Adrenal gland (tissue), 5 donors: ENCODE results near the gene AMZ1.

Source experiments
- POLR2A ChIP-seq, 2 donors: fragments of 450-650 bp; IDR thresholded peaks; one replicate each; pipeline ENCODE4 v1.6.1; 2017; ENCODE audit warnings: antibody characterized with exemption in 2 of 2, mild to moderate bottlenecking in 2 of 2, moderate library complexity in 1 of 2
- TF ChIP-seq, protein P1 (sequence below), 6 experiments: fragments of 450-650 bp in 4 of 6; fragments of 200-600 bp in 2 of 6; sonication (generic) in 1 of 6; IDR thresholded peaks; 1 replicate in 5 of 6; 2 replicates in 1 of 6; pipeline versions ENCODE4 v1.5.1 to v1.8.0; 2016 to 2021; ENCODE audit warnings: antibody characterized with exemption in 6 of 6, mild to moderate bottlenecking in 2 of 6, moderate library complexity in 1 of 6
- donor health status: DM: no; HTN: no; CAD: no.

DNA sequence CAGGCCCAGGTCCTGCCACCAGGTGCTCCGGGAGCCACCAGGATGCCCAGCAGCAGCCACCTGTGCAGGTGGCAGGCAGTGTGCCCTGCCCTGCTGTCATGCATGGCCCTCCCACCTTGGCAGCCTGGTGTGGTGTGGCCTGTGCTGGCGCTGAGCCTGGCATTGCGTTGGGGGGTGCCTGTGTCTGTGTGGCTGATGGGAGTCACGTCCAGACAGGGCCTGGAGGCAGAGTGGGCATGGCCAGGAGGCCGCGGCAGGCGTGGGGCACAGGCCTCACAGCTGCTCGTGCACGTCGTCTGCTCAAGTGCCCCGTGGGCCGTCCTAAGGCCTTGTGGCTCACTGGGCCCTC is 47.5 kb upstream of the AMZ1 start:
- TF ChIP-seq, protein P1, sequence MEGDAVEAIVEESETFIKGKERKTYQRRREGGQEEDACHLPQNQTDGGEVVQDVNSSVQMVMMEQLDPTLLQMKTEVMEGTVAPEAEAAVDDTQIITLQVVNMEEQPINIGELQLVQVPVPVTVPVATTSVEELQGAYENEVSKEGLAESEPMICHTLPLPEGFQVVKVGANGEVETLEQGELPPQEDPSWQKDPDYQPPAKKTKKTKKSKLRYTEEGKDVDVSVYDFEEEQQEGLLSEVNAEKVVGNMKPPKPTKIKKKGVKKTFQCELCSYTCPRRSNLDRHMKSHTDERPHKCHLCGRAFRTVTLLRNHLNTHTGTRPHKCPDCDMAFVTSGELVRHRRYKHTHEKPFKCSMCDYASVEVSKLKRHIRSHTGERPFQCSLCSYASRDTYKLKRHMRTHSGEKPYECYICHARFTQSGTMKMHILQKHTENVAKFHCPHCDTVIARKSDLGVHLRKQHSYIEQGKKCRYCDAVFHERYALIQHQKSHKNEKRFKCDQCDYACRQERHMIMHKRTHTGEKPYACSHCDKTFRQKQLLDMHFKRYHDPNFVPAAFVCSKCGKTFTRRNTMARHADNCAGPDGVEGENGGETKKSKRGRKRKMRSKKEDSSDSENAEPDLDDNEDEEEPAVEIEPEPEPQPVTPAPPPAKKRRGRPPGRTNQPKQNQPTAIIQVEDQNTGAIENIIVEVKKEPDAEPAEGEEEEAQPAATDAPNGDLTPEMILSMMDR (IDR thresholded peaks at IDR 0.05) = no peak
- TF ChIP-seq POLR2A (IDR thresholded peaks at IDR 0.05) = peak in 1 of 2 donors; percentile 23
